ENCODE results near the gene LMOD1.
A peak's percentile ranks its signal among the peaks of the same experiment; 100 is the strongest.
"Not testable (repeated sequence)": the region's sequence is repeated elsewhere in the genome, so short reads cannot be mapped to it uniquely, and the experiment has no call there.

Gene LMOD1

GRCh38 chr1:201912832-201913231, 33.5 kb downstream of the LMOD1 start:
- DNase-seq = no peak

DNA sequence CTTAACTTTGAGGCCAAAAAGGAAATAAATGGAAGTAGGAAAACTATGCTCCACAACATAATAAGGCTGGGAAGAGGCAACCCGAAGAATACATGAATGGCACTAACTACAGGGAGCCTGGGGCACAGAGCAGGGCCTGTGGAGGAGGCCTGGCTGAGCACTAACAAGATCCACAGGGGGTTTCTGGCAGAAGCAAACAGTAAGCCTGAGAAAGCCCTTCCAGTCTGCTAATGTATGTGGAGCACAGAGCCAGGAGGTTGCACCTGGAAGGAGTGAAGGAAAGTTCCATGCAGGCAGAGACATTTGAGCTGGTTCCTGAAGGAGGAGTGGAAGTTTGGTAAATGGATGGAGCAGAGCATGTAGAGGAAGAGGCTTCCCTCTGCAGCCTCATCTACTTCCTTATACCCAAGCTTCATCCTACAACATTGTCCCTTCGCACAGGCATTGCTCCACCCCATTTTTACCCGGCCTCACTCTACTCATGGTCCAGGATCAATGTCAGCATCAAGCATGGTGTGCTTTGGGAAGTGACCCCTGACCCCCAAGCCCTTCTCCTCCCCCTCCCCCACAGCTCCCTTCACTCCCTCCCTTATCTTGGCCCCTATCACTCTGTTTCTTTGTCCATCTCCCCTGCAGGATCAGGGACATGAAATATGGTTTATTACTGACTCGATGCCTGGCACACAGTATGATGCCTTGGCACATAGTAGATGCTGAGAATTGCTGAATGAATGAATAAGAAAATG, 34.3 kb downstream of the LMOD1 start:
- no peak for DNase-seq

DNA sequence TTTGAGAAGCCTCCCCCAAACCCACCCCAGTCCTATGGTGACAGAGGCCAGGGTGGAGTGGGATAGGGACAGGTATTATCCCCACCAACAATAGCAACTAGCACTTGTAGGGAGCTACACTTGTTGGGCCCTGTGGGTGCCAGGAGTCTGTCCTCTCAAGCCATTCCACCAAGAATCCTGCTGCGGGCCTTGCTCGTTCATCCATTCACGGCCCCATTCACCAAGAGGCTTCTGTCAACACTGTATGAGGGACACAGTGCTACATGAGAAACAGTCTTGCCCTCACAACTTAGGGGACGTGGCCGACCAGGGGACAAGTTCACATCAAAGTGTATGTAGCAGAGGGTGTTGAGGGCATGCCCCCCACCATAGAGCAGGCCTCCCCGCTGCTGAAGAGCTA, 38.7 kb downstream of the LMOD1 start:
- DNase-seq = no peak

GRCh38 chr1:201906336-201906735, 40.0 kb downstream of the LMOD1 start:
- no peak for DNase-seq

GRCh38 chr1:201905234-201905890, 41.0 kb downstream of the LMOD1 start:
- no peak for DNase-seq

- no peak for DNase-seq
These were observed 41.8 kb downstream of the LMOD1 start for GRCh38 chr1:201904579-201904978.

DNA sequence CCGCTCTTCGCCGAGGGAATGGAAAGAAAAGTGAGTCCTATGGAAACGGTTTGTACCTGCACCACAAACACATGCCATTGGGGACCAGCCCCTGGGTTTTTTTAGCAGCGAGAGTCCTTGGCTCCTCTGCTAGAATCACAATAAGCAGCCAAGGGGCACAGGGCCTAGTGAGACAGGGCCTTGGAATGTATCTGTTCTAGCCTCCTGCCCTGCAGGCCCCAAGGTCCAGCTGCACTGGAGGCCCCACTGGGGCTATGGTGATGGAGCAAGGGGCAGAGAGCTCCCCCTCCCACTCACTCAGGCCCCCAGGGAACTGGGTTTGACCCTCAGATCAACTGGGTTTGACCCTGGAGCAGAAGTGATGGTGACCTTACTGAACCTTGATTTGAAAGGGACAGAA, 43.2 kb downstream of the LMOD1 start:
- no peak for DNase-seq

DNA sequence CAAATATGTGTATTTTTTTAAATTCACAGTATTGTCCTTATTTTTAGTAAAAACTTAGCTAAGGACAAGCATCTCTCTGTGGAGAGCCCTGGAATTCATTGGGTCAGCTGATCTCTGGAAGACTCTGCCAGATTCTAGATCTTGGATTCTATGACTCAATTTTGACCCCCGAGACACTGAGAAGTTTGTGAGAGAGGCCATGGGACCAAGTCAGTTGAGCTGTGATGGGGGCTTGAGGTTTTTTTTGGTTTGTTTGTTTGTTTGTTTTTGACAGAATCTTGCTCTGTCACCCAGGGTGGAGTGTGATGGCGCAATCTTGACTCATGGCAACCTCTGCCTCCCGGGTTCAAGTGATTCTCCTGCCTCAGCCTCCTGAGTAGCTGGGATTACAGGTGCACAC, 44.1 kb downstream of the LMOD1 start:
- DNase-seq = no peak

DNA sequence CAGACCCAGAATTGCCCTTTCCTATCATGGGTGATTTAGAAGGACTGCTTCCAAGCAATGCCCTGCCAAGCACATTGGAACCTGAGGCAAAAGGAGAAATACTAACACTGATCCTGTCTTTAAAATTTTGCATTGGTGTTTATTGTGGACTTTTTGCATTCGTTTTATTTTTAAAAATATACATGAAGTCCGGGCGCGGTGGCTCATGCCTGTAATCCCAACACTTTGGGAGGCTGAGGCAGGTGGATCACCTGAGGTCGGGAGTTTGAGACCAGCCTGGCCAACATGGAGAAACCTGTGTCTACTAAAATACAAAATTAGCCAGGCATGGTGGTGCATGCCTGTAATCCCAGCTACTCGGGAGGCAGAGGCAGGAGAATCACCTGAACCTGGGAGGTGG, 45.3 kb downstream of the LMOD1 start:
- DNase-seq = not testable (repeated sequence)

GRCh38 chr1:201900476-201900875, 45.9 kb downstream of the LMOD1 start:
- no peak for DNase-seq

GRCh38 chr1:201899683-201900429, 46.5 kb downstream of the LMOD1 start:
- DNase-seq = no peak

DNA sequence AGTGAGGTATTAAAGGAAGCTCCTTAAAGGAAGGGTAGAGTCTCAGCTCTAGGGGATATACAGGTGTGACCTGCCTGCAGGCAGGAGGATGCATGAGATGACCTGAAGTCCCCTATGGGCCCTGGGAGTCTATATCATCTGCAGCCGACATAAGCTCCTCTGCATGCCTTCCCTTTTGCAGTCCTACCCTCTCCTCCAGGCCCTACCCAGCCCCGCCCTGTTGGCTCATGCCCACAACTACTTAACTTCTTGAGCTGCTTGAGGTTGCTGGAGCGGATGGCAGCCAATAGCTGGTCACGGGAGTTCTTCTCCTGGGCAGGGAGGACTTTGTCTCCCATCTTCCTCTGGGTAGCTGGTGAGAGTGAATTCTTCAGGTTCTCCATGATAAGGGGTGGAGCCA, 47.4 kb downstream of the LMOD1 start:
- no peak for DNase-seq

- no peak for DNase-seq
These were observed 48.0 kb downstream of the LMOD1 start for GRCh38 chr1:201898240-201898894.

DNA sequence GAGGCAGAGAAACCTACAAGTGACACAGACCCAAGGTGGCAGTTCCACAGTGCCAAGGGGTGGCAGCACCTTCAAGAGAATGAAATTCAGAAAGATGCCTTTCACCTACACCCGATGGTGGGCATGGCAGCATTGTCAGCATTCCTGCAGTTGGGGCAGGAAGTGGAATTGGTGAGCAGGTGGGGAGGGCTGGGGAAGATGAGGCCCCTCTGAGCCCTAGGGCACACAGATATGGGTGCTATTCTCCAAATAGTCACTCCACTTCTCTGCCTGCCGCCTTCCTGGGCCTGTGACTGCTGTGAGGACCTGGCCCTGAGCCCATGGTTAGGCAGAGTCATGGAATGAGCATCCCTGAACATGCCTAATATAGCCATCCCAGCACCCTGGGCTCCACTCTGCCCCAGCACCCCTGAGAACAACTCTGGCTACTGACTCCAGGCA, 49.4 kb downstream of the LMOD1 start:
- no peak for DNase-seq

DNA sequence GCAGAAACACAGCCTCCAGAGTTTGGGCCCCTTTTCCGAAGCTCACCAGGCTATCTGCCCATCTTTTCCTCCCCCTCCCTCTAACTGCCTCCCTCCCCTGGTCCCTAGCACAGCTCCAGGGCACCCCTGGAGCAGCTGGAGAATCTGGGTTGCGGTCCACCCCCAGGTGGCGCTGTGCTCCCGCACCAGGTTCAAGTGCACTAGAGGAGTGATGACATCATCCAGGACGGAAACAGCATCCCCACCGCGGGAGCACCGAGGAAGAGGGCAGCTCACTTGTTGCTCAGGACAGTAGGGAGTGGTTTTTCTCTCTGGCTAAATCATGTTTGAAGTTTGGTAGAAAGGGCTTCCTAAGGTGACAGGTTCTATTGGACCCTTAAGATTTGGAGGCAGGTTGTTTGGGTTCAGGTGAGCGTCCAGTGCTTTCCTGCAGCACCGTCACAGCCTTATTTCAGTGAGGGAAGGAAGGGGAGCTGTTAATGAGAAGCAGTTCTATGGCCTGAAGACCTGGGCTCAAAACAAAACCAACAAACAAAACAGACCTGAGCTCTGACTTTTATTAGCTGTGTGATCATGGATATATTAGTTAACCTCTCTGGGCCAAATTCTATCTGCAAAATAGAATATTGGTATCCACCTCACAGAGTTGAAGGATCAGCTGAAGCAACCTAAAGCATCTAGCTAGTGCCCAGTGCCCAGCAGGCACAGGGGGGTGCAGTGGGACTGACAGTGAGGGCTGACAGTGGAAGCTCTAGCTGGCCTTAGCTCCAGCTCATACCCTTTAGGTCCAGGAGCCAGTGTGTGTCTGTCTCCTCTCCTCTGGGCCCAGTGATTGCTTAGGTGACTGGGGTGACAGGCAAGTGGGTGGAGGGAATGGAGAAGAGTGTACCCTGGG, 50.2 kb downstream of the LMOD1 start:
- DNase-seq = peak; percentile 83

DNA sequence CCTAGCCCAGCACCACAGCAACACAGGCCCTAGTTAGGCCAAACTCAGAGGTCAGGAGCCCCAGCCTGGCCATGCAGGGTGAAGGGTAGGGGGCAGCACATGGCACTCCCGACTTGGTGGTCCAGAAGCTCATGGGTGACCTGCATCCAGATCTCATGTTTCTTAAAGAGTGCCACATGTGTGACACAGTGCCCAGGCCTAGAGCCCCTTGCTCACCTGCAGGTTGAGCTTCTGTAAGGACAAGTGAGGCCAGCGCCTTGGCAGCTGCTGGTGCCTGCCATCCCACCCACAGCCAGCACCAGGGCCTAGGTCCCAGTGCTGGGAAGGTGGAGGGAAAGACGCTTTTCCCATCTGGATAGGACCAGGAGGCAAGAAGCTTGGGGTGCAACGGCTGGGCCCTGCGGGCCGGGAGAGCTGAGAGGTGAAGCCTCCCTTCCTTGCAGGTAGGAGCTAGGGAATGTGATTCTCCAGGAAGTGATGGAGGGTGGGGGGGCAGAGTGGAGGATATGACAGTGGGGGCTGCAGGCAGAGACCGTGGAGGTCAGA, 51.2 kb downstream of the LMOD1 start:
- DNase-seq = no peak

GRCh38 chr1:201894343-201895119, 51.8 kb downstream of the LMOD1 start:
- no peak for DNase-seq

DNA sequence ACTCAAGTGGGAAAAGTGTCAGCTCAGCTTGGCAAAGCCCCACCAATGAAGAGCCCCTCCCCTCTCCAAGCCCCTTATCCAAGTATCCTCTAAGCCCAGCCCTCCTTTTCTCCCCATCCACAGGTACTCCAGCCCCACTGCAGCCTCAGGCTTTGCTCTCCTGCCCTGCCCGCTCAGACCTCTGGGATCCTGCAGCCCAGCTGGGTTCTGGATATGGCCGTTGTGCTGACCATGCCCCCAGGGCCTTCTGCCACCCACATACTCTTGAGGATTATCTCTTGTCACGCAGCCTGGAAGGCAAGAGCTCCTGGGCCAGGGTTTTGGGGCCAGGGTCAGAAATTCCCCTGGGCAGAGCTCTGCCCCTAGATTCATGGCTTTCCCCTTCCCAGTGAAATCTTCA, 52.9 kb downstream of the LMOD1 start:
- no peak for DNase-seq

DNA sequence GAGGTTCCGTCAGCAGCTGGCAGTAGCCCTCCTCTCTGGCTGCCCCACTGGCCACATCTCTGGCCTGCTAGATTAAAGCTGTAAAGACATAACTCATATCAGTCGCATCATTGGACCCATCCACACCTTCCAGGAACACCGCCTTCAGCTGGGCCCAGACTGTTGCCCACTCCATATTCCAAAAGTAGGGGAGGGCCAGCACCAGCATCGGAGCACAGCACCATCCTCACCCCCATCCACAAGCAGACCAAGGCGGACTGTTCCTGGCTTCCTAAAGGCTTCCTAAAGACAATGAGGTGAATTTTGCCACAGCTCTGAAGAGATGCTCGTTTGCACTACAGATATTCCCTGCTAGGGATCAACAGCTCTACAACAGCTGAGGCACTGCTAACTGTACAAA, 54.1 kb downstream of the LMOD1 start:
- no peak for DNase-seq

- DNase-seq = no peak
These were observed 54.8 kb downstream of the LMOD1 start for GRCh38 chr1:201891451-201892045.
